Activated CD4-positive, alpha-beta memory T cell treated with anti-CD3 and anti-CD28 coated beads for 36 hours (primary cell): Measurements from ENCODE around the gene HOXD12. TPM values are rescaled to one million over a fixed set of nuclear protein-coding genes. Genes with fewer than 3 reads are reported as not detected.

Experiments
- CTCF ChIA-PET: fragments of 350-600 bp; sonication (Branson Sonifier 250); formaldehyde crosslinking; loops from one replicate; lab custom pipeline; 2021; ENCODE audit warnings: antibody characterized with exemption, inconsistent platforms; lab: Charles Lee
- POLR2A ChIA-PET: fragments of 350-600 bp; sonication (Branson Sonifier 250); formaldehyde crosslinking; loops from one replicate; lab custom pipeline; 2021; ENCODE audit warnings: antibody characterized with exemption; lab: Charles Lee
- DNase-seq: peaks from one replicate; pipeline ENCODE4 v3.0.0-alpha.2; 2020
- H3K27ac Mint-ChIP-seq: one replicate; pipeline ENCODE4 v1.8.0; 2021; ENCODE audit warnings: mixed read lengths
- H3K27me3 Mint-ChIP-seq: one replicate; pipeline ENCODE4 v1.8.0; 2021; ENCODE audit warnings: mixed read lengths
- H3K36me3 Mint-ChIP-seq: one replicate; pipeline ENCODE4 v1.8.0; 2021; ENCODE audit warnings: mixed read lengths
- H3K4me1 Mint-ChIP-seq: one replicate; pipeline ENCODE4 v1.8.0; 2021; ENCODE audit warnings: low read depth, mixed read lengths
- H3K4me3 Mint-ChIP-seq: one replicate; pipeline ENCODE4 v1.8.0; 2021; ENCODE audit warnings: mild to moderate bottlenecking, mixed read lengths
- H3K9me3 Mint-ChIP-seq: one replicate; pipeline ENCODE4 v1.8.0; 2021; ENCODE audit warnings: mixed read lengths
- intact Hi-C: fragments of 100-400 bp; cut with micrococcal nuclease; formaldehyde crosslinking; loops from one replicate; pipeline ENCODE4 v1.15.1; 2023
- total RNA-seq, 2 experiments: library from RNA; stranded (reverse); gene quantifications; one replicate each; pipeline ENCODE4 v1.2.3, GENCODE V29; 2021

HOXD12 gene
- total RNA-seq, 2 experiments from 2014 or later: not detected

GRCh38 chr2:176145085-176145969 is 45.7 kb downstream of the HOXD12 start:
- H3K4me1 Mint-ChIP-seq: peaks cover 12% of the 10 kb centered on the region
- no peaks in the 10 kb centered on the region for H3K36me3 Mint-ChIP-seq
- CTCF ChIA-PET: interaction anchor here (0.7 to 10.6 kb wide), 3 partner anchors 17 to 310 kb away, joined by 3 to 108 read pairs (median 3); no protein-coding TSS in a partner anchor
- H3K9me3 Mint-ChIP-seq: no peaks in the 10 kb centered on the region
- no peak overlapping the region for H3K4me3 Mint-ChIP-seq
- intact Hi-C loops: no loop called here
- POLR2A ChIA-PET: no interaction called here
- H3K27ac Mint-ChIP-seq: no peak overlapping the region
- no peak for DNase-seq
- peaks cover 82% of the 10 kb centered on the region for H3K27me3 Mint-ChIP-seq

GRCh38 chr2:176146101-176146500 is 46.5 kb downstream of the HOXD12 start:
- H3K4me1 Mint-ChIP-seq: peaks cover 8% of the 10 kb centered on the region
- POLR2A ChIA-PET: no interaction called here
- H3K36me3 Mint-ChIP-seq: no peaks in the 10 kb centered on the region
- H3K9me3 Mint-ChIP-seq: no peaks in the 10 kb centered on the region
- intact Hi-C loops: no loop called here
- no peak for DNase-seq
- H3K4me3 Mint-ChIP-seq: no peak overlapping the region
- peaks cover 86% of the 10 kb centered on the region for H3K27me3 Mint-ChIP-seq
- no peak overlapping the region for H3K27ac Mint-ChIP-seq
- CTCF ChIA-PET: interaction anchor here (0.8 to 10.6 kb wide), 2 partner anchors 309 to 409 kb away, joined by 3 to 108 read pairs; no protein-coding TSS in a partner anchor

GRCh38 chr2:176146645-176147044 is 47.0 kb downstream of the HOXD12 start:
- H3K4me3 Mint-ChIP-seq: no peak overlapping the region
- DNase-seq: no peak
- H3K4me1 Mint-ChIP-seq: peaks cover 7% of the 10 kb centered on the region
- no peak overlapping the region for H3K27ac Mint-ChIP-seq
- ChIA-PET CTCF (interaction anchor here (0.8 to 10.6 kb wide), 2 partner anchors 309 to 408 kb away, joined by 3 to 108 read pairs; no protein-coding TSS in a partner anchor), POLR2A (no interaction called here)
- H3K36me3 Mint-ChIP-seq: no peaks in the 10 kb centered on the region
- intact Hi-C loops: no loop called here
- H3K9me3 Mint-ChIP-seq: no peaks in the 10 kb centered on the region
- peaks cover 85% of the 10 kb centered on the region for H3K27me3 Mint-ChIP-seq

- ChIA-PET CTCF (interaction anchor here (0.8 to 10.6 kb wide), 2 partner anchors 308 to 407 kb away, joined by 3 to 108 read pairs; no protein-coding TSS in a partner anchor), POLR2A (no interaction called here)
- Mint-ChIP-seq H3K9me3 (no peaks in the 10 kb centered on the region), H3K4me3 (no peak overlapping the region), H3K36me3 (no peaks in the 10 kb centered on the region), H3K27ac (no peak overlapping the region), H3K27me3 (peaks cover 79% of the 10 kb centered on the region), H3K4me1 (peaks cover 7% of the 10 kb centered on the region)
- no peak for DNase-seq
- intact Hi-C loops: no loop called here
Measured at GRCh38 chr2:176147210-176147799, 47.7 kb downstream of the HOXD12 start.

GRCh38 chr2:176147800-176148496 is 48.4 kb downstream of the HOXD12 start:
- no peaks in the 10 kb centered on the region for H3K36me3 Mint-ChIP-seq
- intact Hi-C loops: no loop called here
- H3K27ac Mint-ChIP-seq: no peak overlapping the region
- peaks cover 7% of the 10 kb centered on the region for H3K4me1 Mint-ChIP-seq
- ChIA-PET POLR2A (no interaction called here), CTCF (interaction anchor here (10.6 kb wide), 1 partner anchor 308 kb away, joined by 108 read pairs; no protein-coding TSS in a partner anchor)
- no peak overlapping the region for H3K4me3 Mint-ChIP-seq
- no peak for DNase-seq
- peaks cover 80% of the 10 kb centered on the region for H3K27me3 Mint-ChIP-seq
- H3K9me3 Mint-ChIP-seq: no peaks in the 10 kb centered on the region

GRCh38 chr2:176148751-176149421 is 49.3 kb downstream of the HOXD12 start:
- Mint-ChIP-seq H3K27ac (no peak overlapping the region), H3K27me3 (peaks cover 83% of the 10 kb centered on the region)
- intact Hi-C loops: no loop called here

GRCh38 chr2:176149481-176149938 is 49.9 kb downstream of the HOXD12 start:
- ChIA-PET CTCF (no interaction called here), POLR2A (no interaction called here)
- Mint-ChIP-seq H3K4me1 (peaks cover 7% of the 10 kb centered on the region), H3K4me3 (no peak overlapping the region), H3K27ac (no peak overlapping the region), H3K27me3 (peaks cover 83% of the 10 kb centered on the region), H3K36me3 (no peaks in the 10 kb centered on the region), H3K9me3 (no peaks in the 10 kb centered on the region)
- intact Hi-C loops: no loop called here
- DNase-seq: no peak

More at GRCh38 chr2:176148751-176149421, 49.3 kb downstream of the HOXD12 start:
- POLR2A ChIA-PET: no interaction called here
- Mint-ChIP-seq H3K4me1 (peaks cover 7% of the 10 kb centered on the region), H3K36me3 (no peaks in the 10 kb centered on the region), H3K9me3 (no peaks in the 10 kb centered on the region), H3K4me3 (no peak overlapping the region)
- CTCF ChIA-PET: no interaction called here
- DNase-seq: no peak

- Mint-ChIP-seq H3K4me1 (peaks cover 7% of the 10 kb centered on the region), H3K27ac (no peak overlapping the region), H3K9me3 (no peaks in the 10 kb centered on the region), H3K27me3 (peaks cover 81% of the 10 kb centered on the region), H3K36me3 (no peaks in the 10 kb centered on the region), H3K4me3 (no peak overlapping the region)
- intact Hi-C loops: no loop called here
- ChIA-PET CTCF (interaction anchor here (1.3 kb wide), 1 partner anchor 305 kb away, joined by 6 read pairs; no protein-coding TSS in a partner anchor), POLR2A (no interaction called here)
- DNase-seq: no peak
Measured at GRCh38 chr2:176149939-176150583, 50.5 kb downstream of the HOXD12 start.

GRCh38 chr2:176150584-176151441 is 51.2 kb downstream of the HOXD12 start:
- Mint-ChIP-seq H3K4me3 (no peak overlapping the region), H3K9me3 (no peaks in the 10 kb centered on the region), H3K27ac (no peak overlapping the region), H3K4me1 (peaks cover 7% of the 10 kb centered on the region), H3K36me3 (no peaks in the 10 kb centered on the region), H3K27me3 (peaks cover 82% of the 10 kb centered on the region)
- no peak for DNase-seq
- intact Hi-C loops: no loop called here
- CTCF ChIA-PET: interaction anchor here (0.6 to 1.3 kb wide), 4 partner anchors 24 to 304 kb away, joined by 3 to 6 read pairs (median 3); no protein-coding TSS in a partner anchor
- POLR2A ChIA-PET: no interaction called here

GRCh38 chr2:176151442-176152287 is 52.1 kb downstream of the HOXD12 start, which contains the start of gene HOXD4:
Gene HOXD4, plus strand, starts transcription at chr2:176151550. Its CDS starts 84 bp downstream, at chr2:176151634.
- POLR2A ChIA-PET: no interaction called here
- H3K9me3 Mint-ChIP-seq: no peaks in the 10 kb centered on the region
- H3K27me3 Mint-ChIP-seq: peaks cover 76% of the 10 kb centered on the region
- H3K4me3 Mint-ChIP-seq: no peak within 1 kb of the TSS
- no peaks in the 10 kb centered on the region for H3K36me3 Mint-ChIP-seq
- H3K4me1 Mint-ChIP-seq: peaks cover 8% of the 10 kb centered on the region
- intact Hi-C loops: no loop called here
- CTCF ChIA-PET: interaction anchor here (0.7 kb wide), 2 partner anchors 25 to 54 kb away, joined by 3 read pairs; no protein-coding TSS in a partner anchor
- DNase-seq: no peak
- no peak within 1 kb of the TSS for H3K27ac Mint-ChIP-seq
